K562 treated with DMSO at 1 percent for 24 hours (cell line): ENCODE data around the gene SLC26A6. TPM values are rescaled to one million over a fixed set of nuclear protein-coding genes. Genes with fewer than 3 reads are reported as not detected.

ENCODE experiments used
- total RNA-seq: library from RNA; unstranded; fragments of 300-600 nt; gene quantifications from 2 replicates; pipeline ENCODE4 v1.2.3, GENCODE V29; 2022; ENCODE audit warnings: low read depth; ENCODE audit not compliant: insufficient read depth

The SLC26A6 gene
- total RNA-seq = 21.8 and 28.5 TPM in 2 replicates

DNA sequence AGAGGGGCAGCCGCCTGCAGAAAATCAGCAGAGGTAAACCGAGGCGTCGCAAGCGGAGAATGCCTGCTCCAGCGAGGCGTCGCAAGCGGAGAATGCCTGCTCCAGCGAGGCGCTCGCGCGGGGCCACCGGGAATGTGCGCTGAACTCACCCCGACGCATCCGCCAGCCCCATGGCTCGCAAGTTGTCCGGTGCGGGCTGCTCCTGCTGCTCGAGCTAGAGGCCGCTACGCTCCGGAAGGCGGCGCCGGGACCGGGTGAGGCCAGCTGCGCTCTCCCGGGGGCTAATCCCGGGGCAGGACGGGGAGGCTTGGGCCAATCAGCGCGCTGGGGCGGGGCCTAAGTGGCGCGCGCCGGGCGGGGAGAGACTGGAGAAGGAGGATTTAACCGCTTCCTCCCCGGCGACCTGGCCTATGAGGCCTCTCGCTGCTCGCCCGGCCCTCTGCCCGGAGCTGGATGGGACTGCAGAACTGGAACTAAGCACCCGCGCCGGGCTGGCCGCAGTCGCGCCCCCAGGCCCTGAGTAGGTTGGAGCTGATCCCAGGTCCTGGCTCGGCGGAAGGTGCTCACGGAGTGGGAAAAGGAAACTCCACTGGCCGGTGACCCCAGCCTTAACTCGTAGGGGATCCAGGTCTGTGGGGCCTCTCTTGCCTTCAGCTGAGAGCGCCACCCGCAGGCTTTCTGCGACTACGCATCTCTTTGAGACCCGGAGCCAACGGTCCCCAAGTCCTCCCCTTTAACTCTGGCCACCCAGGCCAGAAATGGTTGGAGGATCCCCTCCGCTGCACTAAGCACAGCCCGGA is at the start of gene SLC26A6:
Gene SLC26A6 (minus strand): TSS at position 240 of the 800 bp plus-strand sequence. CDS start 68 bp downstream, at position 172.

GRCh38 chr3:48662753-48663488 is 27.7 kb upstream of the SLC26A6 start, which contains the start of gene CELSR3:
Gene CELSR3, minus strand, starts transcription at chr3:48662886. Its CDS starts 252 bp downstream, at chr3:48662634.

DNA sequence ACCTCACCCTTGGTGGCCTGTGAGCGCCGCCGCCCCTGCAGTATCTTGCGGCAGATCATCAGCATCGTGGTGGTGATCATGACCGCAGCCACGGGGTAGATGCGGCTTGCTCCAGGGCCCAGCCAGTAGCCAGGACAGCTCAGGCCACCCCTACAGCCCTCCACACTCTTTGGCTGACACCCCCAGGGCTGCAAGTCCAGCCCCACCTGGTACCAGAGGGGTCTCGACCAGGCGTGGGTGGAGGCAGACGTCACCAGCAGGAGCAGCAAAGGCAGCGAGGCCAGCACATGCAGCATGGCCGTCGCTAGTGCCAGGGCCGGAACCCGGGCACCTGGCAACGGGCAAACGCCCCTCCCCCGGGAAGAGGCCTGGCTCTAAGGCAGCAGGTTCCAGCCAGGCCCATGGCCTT is 13.8 kb downstream of the SLC26A6 start, which contains the start of gene TMEM89:
Gene TMEM89 (minus strand): TSS at position 309 of the 409 bp plus-strand sequence. CDS start 13 bp downstream, at position 296.

GRCh38 chr3:48609088-48610005 is 25.9 kb downstream of the SLC26A6 start, which contains the start of gene UQCRC1:
Gene UQCRC1, minus strand, starts transcription at chr3:48609646. Its CDS starts 26 bp downstream, at chr3:48609620.

DNA sequence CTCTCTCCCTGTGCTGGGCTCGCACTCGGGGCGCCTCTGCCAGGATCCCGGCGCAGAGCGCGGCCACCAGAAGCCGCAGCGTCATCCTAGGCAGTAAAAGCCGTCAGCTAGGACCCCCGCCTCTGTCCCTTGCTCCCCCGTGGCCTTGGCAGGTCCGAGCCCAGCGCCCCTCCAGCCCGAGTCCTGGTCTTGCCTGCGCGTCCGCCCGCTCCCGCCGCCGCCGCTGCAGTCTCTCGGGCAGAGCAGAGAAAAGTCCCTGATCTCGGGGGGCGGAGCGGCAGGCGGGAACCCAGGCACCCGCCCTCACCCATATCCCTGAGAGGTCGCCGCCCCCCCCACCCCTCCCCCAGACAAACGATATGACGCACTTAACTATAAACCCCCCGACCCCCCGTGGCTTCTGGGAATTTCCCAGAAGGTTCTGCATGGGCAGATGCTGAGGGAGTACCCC is 40.2 kb downstream of the SLC26A6 start, which contains the start of gene COL7A1:
Gene COL7A1 (minus strand): TSS at position 255 of the 451 bp plus-strand sequence. CDS start 170 bp downstream, at position 85.

Other genes starting within 250 kb of the SLC26A6 start
- 10.6 and 20.6 TPM in 2 replicates for gene PLXNB1, start 205.4 kb downstream of the SLC26A6 start, total RNA-seq
- gene CCDC51, start 195.3 kb downstream of the SLC26A6 start, total RNA-seq = 11.3 and 13.1 TPM in 2 replicates
- 140 and 171 TPM in 2 replicates for gene TMA7, start 195.2 kb downstream of the SLC26A6 start, total RNA-seq
- gene ATRIP, start 188.7 kb downstream of the SLC26A6 start, total RNA-seq = 7.0 and 7.4 TPM in 2 replicates
- 122 and 130 TPM in 2 replicates for gene SHISA5, start 131.3 kb downstream of the SLC26A6 start, total RNA-seq
- 11.1 and 11.2 TPM in 2 replicates for gene PFKFB4, start 78.7 kb downstream of the SLC26A6 start, total RNA-seq
- gene UCN2, start 71.7 kb downstream of the SLC26A6 start, total RNA-seq = not detected in 2 replicates
- gene COL7A1, start 40.1 kb downstream of the SLC26A6 start, total RNA-seq = 1.1 and 1.5 TPM in 2 replicates
- 313 and 317 TPM in 2 replicates for gene UQCRC1, start 25.8 kb downstream of the SLC26A6 start, total RNA-seq
- not detected in 2 replicates for gene TMEM89, start 13.7 kb downstream of the SLC26A6 start, total RNA-seq
- 1.7 and 2.1 TPM in 2 replicates for gene CELSR3, start 27.4 kb upstream of the SLC26A6 start, total RNA-seq
- gene NCKIPSD, start 50.5 kb upstream of the SLC26A6 start, total RNA-seq = 25.6 and 27.7 TPM in 2 replicates
- gene IP6K2, start 81.8 kb upstream of the SLC26A6 start, total RNA-seq = 56.1 and 62.7 TPM in 2 replicates
- gene PRKAR2A, start 212.4 kb upstream of the SLC26A6 start, total RNA-seq = 106 and 110 TPM in 2 replicates